Mucosa of gallbladder (tissue), 1 donor: Measurements from ENCODE around the gene CPO. TPM values are rescaled to one million over a fixed set of nuclear protein-coding genes. Genes with fewer than 3 reads are reported as not detected.

ENCODE experiments used
- DNase-seq: peaks from one replicate; pipeline ENCODE4 v3.0.0-alpha.2; 2020; ENCODE audit warnings: low spot score
- total RNA-seq: library from RNA; stranded (reverse); gene quantifications from one replicate; pipeline ENCODE4 v1.2.1, GENCODE V29; 2021
- donor health status: DM: no; HTN: no; CAD: no.

CPO gene
- total RNA-seq, 1 donor from 2014 or later: 0.23 TPM

GRCh38 chr2:206971805-206972204 lies 32.5 kb downstream of the CPO start:
- DNase-seq: no peak

- no peak for DNase-seq
Observed at GRCh38 chr2:206974551-206974950, 35.2 kb downstream of the CPO start.

- no peak for DNase-seq
Observed at GRCh38 chr2:206978746-206979145, 39.4 kb downstream of the CPO start.

- no peak for DNase-seq
Observed at GRCh38 chr2:206979365-206979764, 40.0 kb downstream of the CPO start.

GRCh38 chr2:206979922-206980321 lies 40.6 kb downstream of the CPO start:
- DNase-seq: no peak

GRCh38 chr2:206980413-206980812 lies 41.1 kb downstream of the CPO start:
- no peak for DNase-seq

- no peak for DNase-seq
Observed at GRCh38 chr2:206981086-206981674, 41.9 kb downstream of the CPO start.

- peak; percentile 70 for DNase-seq
Observed at GRCh38 chr2:206981739-206982340, 42.5 kb downstream of the CPO start.

- no peak for DNase-seq
Observed at GRCh38 chr2:206982360-206982955, 43.1 kb downstream of the CPO start.

- no peak for DNase-seq
Observed at GRCh38 chr2:206983161-206983859, 44.0 kb downstream of the CPO start.

- DNase-seq: no peak
Observed at GRCh38 chr2:206984206-206984605, 44.9 kb downstream of the CPO start.

- DNase-seq: no peak
Observed at GRCh38 chr2:206986943-206987342, 47.6 kb downstream of the CPO start.

GRCh38 chr2:206987810-206988209 lies 48.5 kb downstream of the CPO start:
- no peak for DNase-seq

- no peak for DNase-seq
Observed at GRCh38 chr2:206988884-206989283, 49.6 kb downstream of the CPO start.

- no peak for DNase-seq
Observed at GRCh38 chr2:206989311-206989710, 50.0 kb downstream of the CPO start.

GRCh38 chr2:206990360-206990759 lies 51.0 kb downstream of the CPO start:
- DNase-seq: no peak

GRCh38 chr2:206991070-206991469 lies 51.8 kb downstream of the CPO start:
- no peak for DNase-seq

- no peak for DNase-seq
Observed at GRCh38 chr2:206993396-206993911, 54.1 kb downstream of the CPO start.

GRCh38 chr2:206993964-206994363 lies 54.6 kb downstream of the CPO start:
- DNase-seq: no peak

GRCh38 chr2:206996556-206997065 lies 57.3 kb downstream of the CPO start:
- DNase-seq: no peak

GRCh38 chr2:207008105-207008990 lies 69.0 kb downstream of the CPO start:
- no peak for DNase-seq
